NK-92 treated with Interleukin-12 subunit alpha and Interleukin-12 subunit beta, amount 100 ng/mL, for 24 hours (cell line): ENCODE data around the gene PPP1R15B.
"Not testable (repeated sequence)": the region's sequence is repeated elsewhere in the genome, so short reads cannot be mapped to it uniquely, and the experiment has no call there.

Experiments
- DNase-seq: peaks from one replicate; lab custom pipeline; 2025; lab: John Stamatoyannopoulos, UW

Gene PPP1R15B

GRCh38 chr1:204443871-204444581 lies 32.4 kb upstream of the PPP1R15B start:
- no peak for DNase-seq

GRCh38 chr1:204443260-204443619 lies 31.6 kb upstream of the PPP1R15B start:
- no peak for DNase-seq

- no peak for DNase-seq
These were observed 31.0 kb upstream of the PPP1R15B start for GRCh38 chr1:204442376-204443259.

DNA sequence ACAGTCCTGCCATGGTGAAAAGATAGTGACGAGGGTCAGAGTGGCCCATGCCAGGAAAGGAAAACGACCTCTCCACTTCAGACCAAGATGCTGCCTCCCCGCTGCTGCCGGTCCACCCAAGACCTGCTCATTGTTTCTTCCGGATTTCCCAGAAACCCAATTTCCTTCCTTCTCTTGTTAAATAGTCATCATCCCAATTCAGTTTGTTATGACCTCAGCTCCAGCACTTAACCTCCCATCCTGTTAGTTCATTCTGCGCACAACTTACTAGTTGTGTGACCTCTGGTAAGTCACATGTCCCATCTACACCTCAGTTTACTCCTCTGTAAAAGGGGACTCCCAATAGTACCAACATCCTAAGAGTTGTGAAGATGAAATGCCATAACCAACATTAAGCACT lies 29.9 kb upstream of the PPP1R15B start:
- no peak for DNase-seq

GRCh38 chr1:204439621-204440375 lies 28.2 kb upstream of the PPP1R15B start:
- no peak for DNase-seq

DNA sequence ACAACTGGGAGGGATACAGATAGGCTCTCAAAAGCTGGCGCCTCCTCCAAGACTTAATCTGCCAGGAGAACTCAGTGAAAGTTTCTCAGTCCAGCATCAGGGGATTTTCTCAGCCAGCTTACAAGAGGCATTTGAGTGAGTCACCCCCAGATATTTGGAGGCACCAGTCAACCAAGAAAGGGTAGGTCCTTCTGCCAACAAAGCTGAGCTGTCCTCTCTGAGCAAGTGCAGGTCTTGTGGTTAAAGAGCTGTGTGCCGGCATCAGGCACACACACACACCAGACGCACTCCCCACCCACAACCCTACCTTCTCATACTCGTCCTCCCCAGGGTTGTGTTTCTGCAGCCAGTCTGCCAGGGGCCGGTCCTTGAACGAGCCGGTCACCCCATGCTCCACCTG lies 27.0 kb upstream of the PPP1R15B start:
- DNase-seq = no peak

DNA sequence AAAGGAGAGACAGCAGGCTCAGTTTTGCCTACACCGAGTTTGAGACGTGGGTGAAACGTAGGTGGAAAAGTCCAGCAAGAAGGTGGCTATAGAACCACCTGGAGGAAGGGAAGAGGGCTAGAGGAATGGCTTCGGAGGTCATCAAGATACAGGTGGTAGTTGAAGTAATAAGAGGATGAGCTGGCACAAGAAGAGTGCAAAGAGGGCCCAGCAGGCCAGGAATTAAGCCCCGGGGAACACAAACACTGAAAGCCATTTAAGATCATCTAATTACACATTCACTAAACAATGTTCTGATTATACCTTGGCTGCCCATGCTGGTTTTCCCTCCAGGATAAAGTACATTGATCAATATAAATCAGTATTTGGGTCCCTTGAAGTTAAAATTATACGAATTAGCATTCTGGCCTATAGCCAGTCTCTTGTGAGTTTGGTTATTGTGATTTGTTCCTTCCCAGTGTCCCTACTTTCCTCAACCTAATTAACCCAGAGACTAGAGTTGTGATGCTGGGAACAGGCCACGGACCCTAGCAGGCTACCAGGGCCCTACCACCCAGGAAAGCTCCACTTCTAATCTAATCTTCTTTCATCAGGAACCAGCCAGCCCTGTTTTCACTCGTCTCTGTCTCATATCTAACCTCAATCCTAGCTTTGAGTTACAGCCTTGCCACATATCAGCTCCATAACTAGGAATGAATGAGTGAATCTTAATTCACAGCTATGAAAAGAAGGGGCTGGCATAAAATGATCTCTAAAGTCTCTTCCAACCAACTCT lies 26.4 kb upstream of the PPP1R15B start:
- no peak for DNase-seq

DNA sequence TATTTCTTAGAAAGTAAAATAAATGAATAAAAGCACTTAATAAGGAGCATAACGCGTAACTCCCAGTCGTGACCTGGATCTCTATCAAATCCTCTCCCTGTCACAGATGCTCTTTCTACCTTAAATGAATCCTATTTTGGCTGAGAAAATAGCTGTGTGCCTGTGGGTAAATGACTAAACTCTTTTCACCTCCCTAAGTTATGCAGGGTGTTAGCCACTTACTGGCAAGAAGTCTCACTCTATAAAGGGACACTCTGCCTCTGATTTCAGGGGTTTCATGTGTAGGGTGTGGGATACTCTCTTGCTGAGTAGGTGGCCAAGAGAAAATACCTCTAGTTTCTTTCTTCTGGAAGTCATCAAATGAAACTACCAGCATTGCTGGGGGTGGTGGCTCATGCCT lies 24.3 kb upstream of the PPP1R15B start:
- no peak for DNase-seq

DNA sequence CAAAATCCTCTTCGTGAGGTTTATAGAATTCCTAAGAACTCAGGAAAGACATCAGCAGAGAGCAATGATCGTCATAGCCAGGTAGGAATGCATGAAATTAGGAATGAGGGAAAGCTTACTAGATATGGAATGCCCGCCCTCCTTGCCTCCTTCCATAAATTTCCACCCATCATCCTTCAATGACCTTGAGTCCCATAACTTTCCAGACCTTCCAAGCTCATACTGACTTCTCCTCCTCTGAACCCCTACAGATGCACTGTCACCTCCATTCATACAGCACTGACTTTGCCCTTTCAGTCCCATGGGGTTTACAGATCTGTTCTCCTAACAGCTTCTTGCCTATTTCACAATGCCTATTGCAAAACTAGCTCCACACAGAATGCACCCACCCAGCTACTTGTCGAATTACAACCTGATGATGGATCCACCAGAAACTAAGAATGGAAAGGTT lies 23.8 kb upstream of the PPP1R15B start:
- DNase-seq = no peak

GRCh38 chr1:204434116-204434755 lies 22.6 kb upstream of the PPP1R15B start:
- DNase-seq = no peak

DNA sequence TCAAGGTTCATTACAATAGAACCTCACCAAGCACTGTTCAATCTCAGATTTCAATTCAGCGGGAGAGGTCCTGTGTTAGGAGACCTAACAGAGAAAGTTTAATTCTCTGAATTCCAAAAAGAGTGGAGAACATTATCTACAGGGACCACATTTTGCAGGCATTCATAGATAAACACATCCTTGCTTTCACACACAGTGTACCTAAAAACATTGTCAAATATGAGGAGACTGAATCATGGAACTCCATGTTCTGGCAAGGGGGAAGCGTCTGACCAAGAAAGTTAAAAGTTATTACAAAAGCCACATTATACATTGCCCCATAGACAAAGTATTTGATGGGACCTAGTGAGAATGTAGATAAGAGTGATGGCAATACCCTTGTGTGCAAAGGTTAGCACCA lies 21.1 kb upstream of the PPP1R15B start:
- no peak for DNase-seq

DNA sequence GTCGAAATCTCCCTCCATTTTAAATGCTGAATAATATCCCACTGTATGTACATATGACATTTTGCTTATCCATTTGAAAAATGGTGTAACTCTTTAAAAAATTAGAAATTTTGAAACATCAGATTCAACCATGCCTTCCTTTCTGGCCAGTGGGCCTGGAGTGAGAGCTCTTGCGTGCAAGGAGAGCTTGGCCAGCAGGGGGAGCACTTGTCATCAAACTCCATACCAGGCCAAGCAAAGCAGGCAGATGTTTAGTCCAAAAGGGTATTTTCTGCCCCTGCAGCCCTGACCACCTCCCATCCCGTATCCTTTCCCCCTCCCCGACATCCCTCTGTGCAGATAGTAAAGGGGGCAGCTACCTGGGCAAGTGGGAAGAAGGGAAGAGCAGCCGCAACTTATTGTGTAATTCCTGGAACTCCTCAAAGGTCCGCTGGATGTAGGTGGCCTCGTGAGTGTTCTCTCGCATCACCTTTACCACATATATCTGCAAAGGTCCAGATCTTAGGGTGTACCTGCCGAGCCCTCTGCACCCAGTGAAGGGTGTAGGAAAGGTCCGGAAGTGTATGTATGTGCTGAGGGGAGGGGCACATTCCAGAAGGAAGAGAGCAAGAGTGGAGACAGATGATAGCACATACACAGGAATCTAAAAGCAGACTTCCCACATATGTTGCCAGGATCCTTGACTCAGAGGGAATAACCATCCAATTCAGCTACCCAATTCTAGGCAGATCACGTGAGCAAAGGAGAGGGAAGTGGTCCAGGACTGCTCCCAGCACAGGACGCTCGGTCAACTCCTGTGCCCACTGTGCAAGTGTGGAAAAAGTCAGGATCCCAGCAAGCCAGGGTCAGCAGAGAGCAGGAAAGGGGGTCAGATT lies 19.9 kb upstream of the PPP1R15B start:
- peak; percentile 45 for DNase-seq

- DNase-seq = no peak
These were observed 18.1 kb upstream of the PPP1R15B start for GRCh38 chr1:204429746-204430145.

DNA sequence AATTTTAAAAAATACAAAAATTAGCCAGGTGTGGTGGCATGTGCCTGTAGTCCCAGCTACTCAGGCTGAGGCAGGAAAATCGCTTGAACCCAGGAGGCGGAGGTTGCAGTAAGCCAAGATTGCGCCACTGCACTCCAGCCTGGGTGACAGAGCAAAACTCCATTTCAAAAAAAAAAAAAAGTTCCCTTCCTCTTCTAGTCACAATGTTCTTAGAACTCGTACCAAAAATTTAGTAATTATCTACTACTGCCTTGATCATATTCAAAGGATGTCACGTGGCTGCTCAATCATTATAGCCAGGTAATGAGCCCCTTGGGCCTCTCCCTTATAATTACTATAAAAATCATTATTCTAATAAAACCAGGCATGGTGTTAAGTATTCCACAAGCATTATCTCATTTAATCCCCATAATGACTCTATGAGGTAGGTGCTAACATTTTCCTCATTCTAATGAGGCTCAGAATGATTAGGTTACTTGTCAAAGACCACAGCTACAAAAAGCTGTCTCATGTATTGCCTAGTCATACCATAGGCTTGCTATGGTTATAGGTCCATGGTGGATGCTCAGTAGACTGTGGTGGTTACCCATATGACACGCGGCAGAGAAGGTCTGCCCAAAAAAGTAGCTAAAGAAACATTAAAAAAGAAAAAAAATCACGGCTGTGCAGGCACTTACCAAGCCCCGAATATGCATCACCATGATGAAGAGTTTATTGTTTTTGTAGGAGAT lies 15.5 kb upstream of the PPP1R15B start:
- DNase-seq = no peak

DNA sequence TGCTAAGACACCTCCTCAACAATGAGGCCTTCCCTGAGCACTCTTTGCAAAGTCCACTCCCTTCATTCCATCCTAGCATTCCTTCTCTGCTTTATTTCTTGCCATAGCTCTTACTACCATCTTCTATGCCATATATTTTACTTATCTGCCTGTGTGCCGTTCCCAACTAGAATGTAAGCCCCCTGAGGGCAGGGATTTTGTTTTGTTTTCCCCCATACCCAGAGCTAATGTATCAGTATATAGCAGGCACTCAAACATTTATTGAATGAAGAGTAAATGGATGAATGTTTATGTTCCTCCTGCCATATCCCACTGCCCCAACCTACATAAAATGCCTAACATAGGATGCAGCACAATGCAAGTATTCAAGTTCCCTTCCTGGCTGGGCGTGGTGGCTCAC lies 14.9 kb upstream of the PPP1R15B start:
- no peak for DNase-seq

DNA sequence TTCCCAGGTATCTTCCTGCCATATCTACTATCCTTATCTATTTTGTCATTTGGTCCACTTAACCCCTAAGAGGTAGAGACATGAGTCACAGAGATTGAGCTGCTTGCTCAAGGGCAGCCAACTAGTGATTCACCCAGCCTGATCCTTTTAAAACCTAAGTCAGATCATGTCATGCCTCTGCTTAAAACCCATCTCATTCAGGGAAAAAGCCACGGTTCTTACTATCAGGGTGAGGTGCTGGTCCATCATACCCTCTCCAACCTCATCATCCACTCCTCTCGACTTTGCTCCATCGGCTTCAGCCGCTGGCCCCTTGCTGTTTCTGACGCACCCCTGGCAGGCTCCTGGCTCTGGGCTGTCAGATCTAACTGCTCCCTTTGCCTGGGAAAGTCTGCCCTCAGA lies 14.4 kb upstream of the PPP1R15B start:
- no peak for DNase-seq

DNA sequence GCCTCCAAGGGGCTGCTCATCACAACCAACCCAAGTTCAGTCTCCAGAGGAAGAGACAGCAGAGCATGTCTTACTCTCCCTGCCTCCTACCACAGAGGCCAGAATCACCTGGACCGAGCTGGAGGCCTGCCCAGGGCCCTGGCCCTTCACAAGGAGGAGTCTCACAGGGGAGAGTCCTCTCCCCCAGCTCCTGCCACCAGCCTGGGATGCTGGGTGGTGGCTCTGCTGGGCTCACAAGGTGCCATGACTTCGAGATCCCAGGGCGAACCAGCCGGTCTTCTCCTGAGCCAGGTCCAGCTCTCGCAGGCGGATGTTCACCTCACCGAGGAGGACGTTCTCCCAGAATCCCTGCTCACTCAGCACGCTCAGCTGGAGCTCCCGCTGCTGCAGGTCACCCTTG lies 13.0 kb upstream of the PPP1R15B start:
- no peak for DNase-seq

DNA sequence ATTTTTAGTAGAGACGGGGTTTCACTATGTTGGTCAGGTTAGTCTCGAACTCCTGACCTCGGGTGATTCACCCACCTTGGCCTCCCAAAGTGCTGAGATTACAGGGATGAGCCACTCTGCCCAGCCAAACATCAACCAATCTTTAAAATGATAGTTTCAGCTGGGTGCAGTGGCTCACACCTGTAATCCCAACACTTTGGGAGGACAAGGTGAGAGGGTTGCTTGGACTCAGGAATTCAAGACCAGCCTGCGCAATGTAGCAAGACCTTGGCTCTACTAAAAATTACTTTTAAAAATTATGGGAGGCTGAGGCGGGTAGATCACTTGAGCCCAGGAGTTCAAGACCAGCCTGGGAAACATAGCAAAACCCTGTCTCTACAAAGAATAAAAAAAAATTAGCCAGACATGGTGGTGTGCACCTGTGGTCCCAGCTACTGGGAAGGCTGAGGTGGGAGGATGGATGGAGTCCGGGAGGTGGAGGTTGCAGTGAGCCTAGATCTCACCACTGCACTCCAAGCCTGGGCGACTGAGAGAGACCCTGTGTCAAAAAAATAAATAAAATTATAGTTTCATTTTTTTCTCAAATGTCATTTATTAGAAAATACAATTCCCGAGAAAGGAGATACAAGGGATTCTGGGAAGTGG lies 10.6 kb upstream of the PPP1R15B start:
- not testable (repeated sequence) for DNase-seq

DNA sequence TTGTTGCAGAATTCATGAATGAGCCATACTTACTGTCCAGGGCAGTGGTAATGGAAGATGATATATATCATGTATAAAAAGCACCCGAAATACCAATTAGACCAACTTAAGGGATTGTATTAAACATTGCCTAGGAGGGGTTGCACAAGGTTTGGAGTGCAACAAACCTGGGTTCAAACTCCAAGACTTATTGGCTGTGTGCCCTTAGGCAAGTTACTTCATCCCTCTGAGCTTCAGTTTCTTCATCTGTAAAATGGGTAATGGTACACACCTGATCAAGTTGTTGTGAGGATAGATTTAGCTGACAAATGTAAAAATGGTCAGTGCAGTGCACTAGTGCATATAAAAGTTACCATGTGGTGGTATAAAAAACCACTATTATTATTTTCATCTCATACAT lies 9.8 kb upstream of the PPP1R15B start:
- no peak for DNase-seq
